Suprapubic skin (tissue), 3 donors: ENCODE results near the gene ARSB.

Experiments used
- CTCF ChIP-seq, 2 donors: fragments of 200-600 bp in 1 of 2; fragments of 450-650 bp in 1 of 2; sonication (generic) in 1 of 2; IDR thresholded peaks; one replicate each; pipeline ENCODE4 v1.5.1; 2016 to 2019; ENCODE audit warnings: antibody characterized with exemption in 2 of 2, mild to moderate bottlenecking in 1 of 2, moderate library complexity in 1 of 2
- EP300 ChIP-seq: sonication (generic); formaldehyde crosslinking; IDR thresholded peaks from one replicate; pipeline ENCODE4 v1.6.1; 2017; ENCODE audit warnings: antibody characterized with exemption
- POLR2A ChIP-seq, 2 donors: fragments of 450-650 bp; IDR thresholded peaks; one replicate each; pipeline ENCODE4 v1.6.1; 2017; ENCODE audit warnings: antibody characterized with exemption in 2 of 2, mild to moderate bottlenecking in 2 of 2, moderate library complexity in 2 of 2

GRCh38 chr5:78985116-78985724 is at the start of gene ARSB:
- no peak for TF ChIP-seq CTCF (IDR thresholded peaks at IDR 0.05)
- TF ChIP-seq EP300 = no peak
- peak; percentile 16 to 46 for TF ChIP-seq POLR2A (IDR thresholded peaks at IDR 0.05)
